Erythroblast (primary cell): ENCODE measurements around the gene NTNG2.

Source experiments
- GATA1 ChIP-seq: IDR thresholded peaks from 2 replicates; pipeline ENCODE4 v1.6.1; 2011; ENCODE audit warnings: low read depth, mild to moderate bottlenecking, control low read depth, low read length, moderate library complexity
- POLR2A ChIP-seq: IDR thresholded peaks from 2 replicates; pipeline ENCODE4 v1.6.1; 2011; ENCODE audit warnings: mild to moderate bottlenecking, low read length

DNA sequence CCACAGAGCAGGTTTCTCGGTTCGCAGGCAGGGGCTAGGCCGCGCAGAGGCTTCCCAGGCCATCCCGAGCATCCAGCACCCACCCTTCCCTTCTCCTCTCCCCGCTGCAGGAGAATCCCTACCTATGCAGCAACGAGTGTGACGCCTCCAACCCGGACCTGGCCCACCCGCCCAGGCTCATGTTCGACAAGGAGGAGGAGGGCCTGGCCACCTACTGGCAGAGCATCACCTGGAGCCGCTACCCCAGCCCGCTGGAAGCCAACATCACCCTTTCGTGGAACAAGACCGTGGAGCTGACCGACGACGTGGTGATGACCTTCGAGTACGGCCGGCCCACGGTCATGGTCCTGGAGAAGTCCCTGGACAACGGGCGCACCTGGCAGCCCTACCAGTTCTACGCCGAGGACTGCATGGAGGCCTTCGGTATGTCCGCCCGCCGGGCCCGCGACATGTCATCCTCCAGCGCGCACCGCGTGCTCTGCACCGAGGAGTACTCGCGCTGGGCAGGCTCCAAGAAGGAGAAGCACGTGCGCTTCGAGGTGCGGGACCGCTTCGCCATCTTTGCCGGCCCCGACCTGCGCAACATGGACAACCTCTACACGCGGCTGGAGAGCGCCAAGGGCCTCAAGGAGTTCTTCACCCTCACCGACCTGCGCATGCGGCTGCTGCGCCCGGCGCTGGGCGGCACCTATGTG is 36.1 kb downstream of the NTNG2 start:
- TF ChIP-seq POLR2A (no peak), GATA1 (no peak)
